Ishikawa (cell line): ENCODE results near the gene LMBRD2.

ENCODE experiments used
- CEBPB ChIP-seq: IDR thresholded peaks from 2 replicates; pipeline ENCODE4 v1.6.1; 2012
- EP300 ChIP-seq: IDR thresholded peaks from 2 replicates; pipeline ENCODE4 v1.6.1; 2012; ENCODE audit warnings: borderline replicate concordance
- NFIC ChIP-seq: IDR thresholded peaks from 2 replicates; pipeline ENCODE4 v1.6.1; 2012
- RAD21 ChIP-seq: IDR thresholded peaks from 2 replicates; pipeline ENCODE4 v1.6.1; 2012; ENCODE audit warnings: low read depth
- REST ChIP-seq: IDR thresholded peaks from 2 replicates; pipeline ENCODE4 v1.6.1; 2012; ENCODE audit warnings: low read depth, mild to moderate bottlenecking
- TAF1 ChIP-seq: IDR thresholded peaks from 2 replicates; pipeline ENCODE4 v1.6.1; 2012; ENCODE audit warnings: low read depth, mild to moderate bottlenecking
- TCF12 ChIP-seq: IDR thresholded peaks from 2 replicates; pipeline ENCODE4 v1.6.1; 2012; ENCODE audit warnings: low read depth
- USF1 ChIP-seq: IDR thresholded peaks from 2 replicates; pipeline ENCODE4 v1.6.1; 2012
- YY1 ChIP-seq: IDR thresholded peaks from 2 replicates; pipeline ENCODE4 v1.6.1; 2012; ENCODE audit warnings: low read depth
- ZBTB7A ChIP-seq: IDR thresholded peaks from 2 replicates; pipeline ENCODE4 v1.6.1; 2012; ENCODE audit warnings: low read depth

DNA sequence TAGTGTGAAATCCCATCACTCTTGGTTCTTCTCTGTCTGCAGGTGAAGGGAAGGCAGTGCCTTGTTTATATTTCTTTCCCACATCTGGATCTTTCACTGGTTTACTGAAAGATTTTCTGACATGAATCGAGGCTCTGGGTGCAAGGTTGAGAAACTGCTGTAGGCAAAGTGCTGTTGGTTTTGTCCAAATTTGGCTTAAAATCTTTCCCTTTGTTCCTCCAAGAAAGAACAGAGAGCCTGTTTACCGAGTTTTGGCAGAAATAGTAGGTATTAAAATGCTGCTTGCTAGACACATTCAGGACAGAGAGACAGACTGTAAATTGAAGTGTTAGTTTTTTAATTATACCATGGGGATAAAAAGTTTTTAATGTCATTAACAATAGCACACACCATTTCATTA lies 21.7 kb upstream of the LMBRD2 start:
- TF ChIP-seq EP300 (no peak), CEBPB (no peak), REST (no peak), ZBTB7A (no peak), TAF1 (no peak), USF1 (no peak), RAD21 (no peak), YY1 (no peak), NFIC (no peak), TCF12 (no peak)
